Neuronal stem cell (in vitro differentiated cells): ENCODE measurements around the gene LTK.
A peak's percentile ranks its signal among the peaks of the same experiment; 100 is the strongest.

ENCODE experiments used
- DNase-seq: peaks from one replicate; pipeline ENCODE4 v3.0.0-alpha.2; 2013; ENCODE audit warnings: low spot score
- H2AFZ ChIP-seq: one replicate; pipeline ENCODE4 v1.6.1; 2013; ENCODE audit warnings: mild to moderate bottlenecking, low read length, inconsistent platforms
- H2AK5ac ChIP-seq: 2 replicates; pipeline ENCODE4 v1.6.1; 2013; ENCODE audit warnings: low read depth, mild to moderate bottlenecking, inconsistent platforms, low read length, moderate library complexity, mixed read lengths
- H2BK120ac ChIP-seq: 2 replicates; pipeline ENCODE4 v1.6.1; 2013; ENCODE audit warnings: low read depth, mild to moderate bottlenecking, inconsistent platforms, low read length, moderate library complexity, mixed read lengths
- H2BK12ac ChIP-seq: one replicate; pipeline ENCODE4 v1.6.1; 2013; ENCODE audit warnings: low read length, inconsistent platforms
- H2BK15ac ChIP-seq: 2 replicates; pipeline ENCODE4 v1.6.1; 2013; ENCODE audit warnings: mild to moderate bottlenecking, low read length, inconsistent platforms, mixed read lengths
- H2BK5ac ChIP-seq: one replicate; pipeline ENCODE4 v1.6.1; 2013; ENCODE audit warnings: inconsistent platforms, mild to moderate bottlenecking, low read length, moderate library complexity
- H3K14ac ChIP-seq: one replicate; pipeline ENCODE4 v1.6.1; 2013; ENCODE audit warnings: low read length, inconsistent platforms
- H3K18ac ChIP-seq: 2 replicates; pipeline ENCODE4 v1.6.1; 2013; ENCODE audit warnings: low read length, inconsistent platforms
- H3K23ac ChIP-seq: 2 replicates; pipeline ENCODE4 v1.6.1; 2013; ENCODE audit warnings: low read depth, mild to moderate bottlenecking, mixed read lengths, low read length, inconsistent platforms; ENCODE audit not compliant: poor library complexity
- H3K27ac ChIP-seq: replicated peaks from 3 replicates; pipeline ENCODE4 v1.5.1; 2013; ENCODE audit warnings: low read length, inconsistent platforms
- H3K27me3 ChIP-seq, 3 experiments: 2 replicates each; pipeline ENCODE4 v1.6.1; 2013; ENCODE audit warnings: low read length in 3 of 3, mild to moderate bottlenecking in 2 of 3, inconsistent platforms in 1 of 3, low read depth in 1 of 3, mixed read lengths in 1 of 3, moderate library complexity in 1 of 3; ENCODE audit not compliant: control insufficient read depth in 3 of 3, insufficient read depth in 3 of 3
- H3K36me3 ChIP-seq, 2 donors: replicated peaks in 1 of 2; 2 replicates each; pipeline ENCODE4 v1.6.1; 2013; ENCODE audit warnings: low read length in 2 of 2; ENCODE audit not compliant: control insufficient read depth in 2 of 2, insufficient read depth in 2 of 2
- H3K4ac ChIP-seq: 2 replicates; pipeline ENCODE4 v1.6.1; 2013; ENCODE audit warnings: inconsistent platforms, mild to moderate bottlenecking, low read length, moderate library complexity
- H3K4me1 ChIP-seq, 2 donors: 1 replicate in 1 of 2; 2 replicates in 1 of 2; pipeline ENCODE4 v1.6.1; 2013; ENCODE audit warnings: low read length in 2 of 2, low read depth in 1 of 2; ENCODE audit not compliant: control insufficient read depth in 2 of 2, insufficient read depth in 1 of 2
- H3K4me2 ChIP-seq: one replicate; pipeline ENCODE4 v1.6.1; 2013; ENCODE audit warnings: mild to moderate bottlenecking, low read length, inconsistent platforms; ENCODE audit not compliant: insufficient read depth, poor library complexity, severe bottlenecking
- H3K4me3 ChIP-seq, 2 donors: 2 replicates each; pipeline ENCODE4 v1.5.1; 2013; ENCODE audit warnings: low read length in 2 of 2, mild to moderate bottlenecking in 2 of 2, inconsistent platforms in 1 of 2, moderate library complexity in 1 of 2
- H3K79me1 ChIP-seq: one replicate; pipeline ENCODE4 v1.6.1; 2013; ENCODE audit warnings: low read depth, mild to moderate bottlenecking, inconsistent platforms, low read length, moderate library complexity
- H3K9ac ChIP-seq: one replicate; pipeline ENCODE4 v1.6.1; 2013; ENCODE audit warnings: mild to moderate bottlenecking, low read depth, low read length, inconsistent platforms; ENCODE audit not compliant: poor library complexity
- H3K9me3 ChIP-seq, 2 donors: replicated peaks in 1 of 2; 2 replicates each; pipeline versions ENCODE3 to v1.6.1; 2013; ENCODE audit warnings: low read length in 2 of 2, mild to moderate bottlenecking in 2 of 2, inconsistent platforms in 1 of 2, low read depth in 1 of 2, mixed read lengths in 1 of 2, moderate library complexity in 1 of 2; ENCODE audit not compliant: control insufficient read depth in 2 of 2, insufficient read depth in 1 of 2
- H4K8ac ChIP-seq: one replicate; pipeline ENCODE4 v1.6.1; 2013; ENCODE audit warnings: low read depth, mild to moderate bottlenecking, inconsistent platforms, low read length, moderate library complexity
- H4K91ac ChIP-seq: one replicate; pipeline ENCODE4 v1.6.1; 2013; ENCODE audit warnings: low read length, low read depth, mild to moderate bottlenecking, inconsistent platforms; ENCODE audit not compliant: poor library complexity
- WGBS, 2 donors: extraction: QIAGEN DNeasy Blood & Tissue Kit; methylation state at CpG; one replicate each; pipeline ENCODE4 v1.1.7; 2013; ENCODE audit warnings: missing lambda C conversion rate in 2 of 2, mixed read lengths in 1 of 2; ENCODE audit not compliant: insufficient read length in 2 of 2, insufficient replicate concordance in 1 of 2; ENCODE audit errors: extremely low coverage in 2 of 2; 5-methylcytosine and 5-hydroxymethylcytosine counted together

LTK gene

DNA sequence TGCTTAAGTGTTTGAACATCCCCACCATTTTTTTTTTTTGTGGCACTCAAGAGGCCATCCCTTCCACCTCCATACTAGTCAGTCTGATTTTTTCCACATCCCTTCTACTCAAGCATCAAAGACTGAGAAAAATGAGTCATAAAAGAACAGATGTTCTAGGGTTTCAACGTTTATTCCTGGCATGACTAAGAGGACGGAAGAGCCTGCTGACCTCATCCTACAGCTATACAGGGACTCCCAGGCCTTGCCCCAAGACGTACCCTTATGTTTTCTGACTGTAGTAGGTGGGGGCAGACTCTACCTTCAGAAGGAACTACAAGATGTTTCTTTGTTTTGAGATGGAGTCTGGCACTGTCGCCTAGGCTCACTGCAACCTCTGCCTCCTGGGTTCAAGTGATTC is 23.3 kb downstream of the LTK start:
- Histone ChIP-seq H3K4ac (no peak overlapping the region), H3K9me3 (no peaks in the 10 kb centered on the region), H2BK12ac (no peak overlapping the region), H4K91ac (no peak overlapping the region), H3K36me3 (no peaks in the 10 kb centered on the region), H3K23ac (no peak overlapping the region), H3K9ac (no peak overlapping the region), H3K79me1 (no peaks in the 10 kb centered on the region), H3K14ac (no peak overlapping the region), H2BK120ac (no peak overlapping the region), H2AK5ac (no peak overlapping the region), H3K27me3 (peaks cover 15 to 33% (median 16%) of the 10 kb centered on the region in 3 experiments), H2AFZ (no peak overlapping the region), H2BK5ac (no peak overlapping the region), H2BK15ac (no peak overlapping the region), H3K27ac (no peak overlapping the region), H3K4me2 (no peak overlapping the region), H3K4me3 (no peak overlapping the region), H3K18ac (no peak overlapping the region), H4K8ac (no peak overlapping the region), H3K4me1 (peaks cover 18 to 19% of the 10 kb centered on the region in 2 donors)
- WGBS, 2 donors = no CpG with 5 or more reads among the region's 4 CpGs
- DNase-seq = no peak

DNA sequence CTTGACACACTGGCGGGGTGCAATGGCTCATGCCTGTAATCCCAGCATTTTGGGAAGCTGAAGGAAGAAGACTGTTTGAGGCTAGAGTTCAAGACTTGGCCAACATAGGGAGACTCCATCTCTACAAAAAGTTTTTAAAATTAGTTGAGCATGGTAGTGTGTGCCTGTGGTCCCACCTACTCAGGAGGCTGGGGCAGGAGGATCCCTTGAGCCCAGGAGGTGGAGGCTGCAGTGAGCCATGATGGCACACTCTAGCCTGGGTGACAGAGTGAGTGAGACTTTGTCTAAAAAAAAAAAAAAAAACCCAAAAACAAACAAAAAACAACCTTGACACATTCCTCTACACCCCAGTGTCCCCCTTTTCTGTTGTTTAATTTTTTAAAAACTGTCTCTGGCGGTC is 24.0 kb downstream of the LTK start:
- Histone ChIP-seq H2BK5ac (no peak overlapping the region), H3K4ac (no peak overlapping the region), H3K9me3 (no peaks in the 10 kb centered on the region), H4K8ac (no peak overlapping the region), H3K79me1 (no peaks in the 10 kb centered on the region), H3K9ac (no peak overlapping the region), H2BK15ac (no peak overlapping the region), H2BK12ac (no peak overlapping the region), H3K36me3 (peaks cover 0 to 2% of the 10 kb centered on the region in 2 donors), H2AFZ (no peak overlapping the region), H3K27me3 (peaks cover 8 to 26% (median 8%) of the 10 kb centered on the region in 3 experiments), H3K14ac (no peak overlapping the region), H4K91ac (no peak overlapping the region), H3K23ac (no peak overlapping the region), H3K4me2 (no peak overlapping the region), H3K4me3 (no peak overlapping the region), H3K27ac (no peak overlapping the region), H3K18ac (no peak overlapping the region), H2BK120ac (no peak overlapping the region), H3K4me1 (peaks cover 11 to 17% of the 10 kb centered on the region in 2 donors), H2AK5ac (no peak overlapping the region)
- no CpG with 5 or more reads among the region's 2 CpGs for WGBS, 2 donors
- DNase-seq = no peak

DNA sequence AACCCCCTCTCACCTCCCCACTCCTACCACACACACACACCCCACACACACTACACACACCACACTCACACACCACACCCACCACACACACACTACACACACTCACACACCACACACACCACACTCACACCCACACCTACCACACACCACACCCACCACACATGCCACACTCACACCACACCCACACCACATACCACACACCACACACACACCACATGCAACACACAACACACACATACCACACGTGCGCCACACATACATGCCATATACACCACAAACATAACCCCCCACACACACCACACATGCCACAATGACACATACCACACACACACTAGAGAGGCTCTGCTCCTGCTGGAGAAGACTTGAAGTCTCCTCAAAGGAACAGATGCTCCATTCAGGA is 25.8 kb downstream of the LTK start:
- Histone ChIP-seq H2BK12ac (no peak overlapping the region), H3K27ac (no peak overlapping the region), H2BK120ac (no peak overlapping the region), H3K18ac (peak overlapping the region; percentile 52), H3K4me3 (peak overlapping the region in 1 of 2 donors; percentile 64), H3K4me2 (no peak overlapping the region), H3K79me1 (no peaks in the 10 kb centered on the region), H4K8ac (no peak overlapping the region), H2AK5ac (no peak overlapping the region), H3K14ac (peak overlapping the region; percentile 94), H3K23ac (peak overlapping the region; percentile 59), H2AFZ (no peak overlapping the region), H3K36me3 (peaks cover 4 to 17% of the 10 kb centered on the region in 2 donors), H3K27me3 (peaks cover 0 to 17% (median 0%) of the 10 kb centered on the region in 3 experiments), H3K4ac (peak overlapping the region; percentile 56), H3K9ac (peak overlapping the region; percentile 63), H2BK15ac (no peak overlapping the region), H3K9me3 (peaks cover 0 to 2% of the 10 kb centered on the region in 2 donors), H3K4me1 (peaks cover 8 to 17% of the 10 kb centered on the region in 2 donors), H4K91ac (peak overlapping the region; percentile 82), H2BK5ac (no peak overlapping the region)
- DNase-seq = no peak
- no CpG with 5 or more reads among the region's 2 CpGs for WGBS, 2 donors

DNA sequence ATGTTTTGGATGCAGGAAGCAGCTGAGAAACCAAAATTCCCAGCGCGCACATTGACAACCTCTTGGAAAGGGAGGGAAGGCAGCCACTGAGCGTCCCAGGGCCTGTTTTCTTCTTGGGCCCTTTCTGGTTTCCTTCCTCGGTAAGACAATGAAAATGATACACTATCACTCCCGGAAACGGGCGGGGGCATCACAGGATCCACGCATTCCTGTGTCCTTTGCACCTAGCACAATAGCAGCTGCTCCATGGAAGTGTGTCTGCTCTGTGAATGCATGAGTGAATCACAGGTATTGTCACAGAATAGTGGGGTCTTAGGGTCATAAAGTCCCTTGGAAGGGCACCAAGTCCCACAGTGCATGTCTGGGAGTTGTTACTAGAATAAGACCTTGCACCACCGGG is 26.2 kb downstream of the LTK start:
- Histone ChIP-seq H3K23ac (no peak overlapping the region), H2BK15ac (no peak overlapping the region), H2AFZ (no peak overlapping the region), H3K4me3 (no peak overlapping the region), H2BK120ac (no peak overlapping the region), H3K79me1 (no peaks in the 10 kb centered on the region), H3K18ac (no peak overlapping the region), H3K4me1 (peaks cover 4 to 12% of the 10 kb centered on the region in 2 donors), H4K8ac (no peak overlapping the region), H3K4ac (no peak overlapping the region), H3K14ac (no peak overlapping the region), H3K36me3 (peaks cover 6 to 21% of the 10 kb centered on the region in 2 donors), H2BK12ac (no peak overlapping the region), H3K9me3 (peaks cover 0 to 2% of the 10 kb centered on the region in 2 donors), H2BK5ac (no peak overlapping the region), H3K27me3 (peaks cover 0 to 14% (median 0%) of the 10 kb centered on the region in 3 experiments), H4K91ac (no peak overlapping the region), H3K4me2 (no peak overlapping the region), H3K9ac (peak overlapping the region; percentile 63), H3K27ac (no peak overlapping the region), H2AK5ac (no peak overlapping the region)
- WGBS, 2 donors = no CpG with 5 or more reads among the region's 9 CpGs
- DNase-seq = no peak
